ENCODE results near the gene CCND1.

The CCND1 gene

DNA sequence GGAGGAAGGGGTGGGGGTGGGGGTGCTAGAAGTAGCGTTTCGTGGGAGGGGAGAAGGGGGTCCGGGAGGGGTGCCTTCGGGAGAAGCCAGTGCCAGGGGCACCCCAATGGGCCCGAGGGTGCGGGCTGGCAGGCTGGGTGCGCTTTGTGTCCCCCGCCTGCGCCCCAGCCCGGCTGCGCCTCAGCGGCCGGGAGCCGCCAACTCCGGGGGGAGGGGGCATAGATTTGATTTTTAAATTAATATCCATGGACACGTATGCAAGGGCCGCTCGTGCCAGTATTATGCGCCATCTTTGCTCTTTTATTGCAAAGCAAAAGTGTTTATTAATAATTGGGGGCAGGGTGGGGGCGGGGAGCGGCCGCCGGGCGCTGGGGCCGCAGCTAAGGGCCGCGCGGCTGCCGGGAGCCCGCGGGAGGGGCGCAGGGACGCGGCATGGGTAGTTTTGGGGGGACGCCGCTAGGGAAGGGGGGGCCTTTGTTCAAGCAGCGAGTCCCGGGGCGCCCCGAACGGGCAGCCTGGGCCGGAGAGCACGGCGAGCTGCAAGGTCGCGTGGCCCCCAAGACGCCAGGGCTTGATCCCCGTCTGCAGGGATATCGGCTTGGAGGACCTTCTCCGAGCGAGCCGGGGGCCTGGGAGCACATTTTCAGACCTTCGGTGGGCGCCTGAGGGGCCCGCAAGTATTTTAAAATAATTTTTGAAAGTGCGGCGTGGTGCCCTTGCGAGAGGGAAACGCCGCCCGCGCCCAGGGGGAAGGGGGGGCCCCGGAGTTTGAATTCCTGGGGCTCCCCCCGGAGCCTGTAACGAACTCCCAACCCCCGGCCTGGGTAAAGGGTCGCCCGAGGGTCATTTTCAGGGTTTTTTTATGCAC, 959 bp downstream of the CCND1 start:
- DNase-seq (ENCODE audit: low read depth) = no peak

DNA sequence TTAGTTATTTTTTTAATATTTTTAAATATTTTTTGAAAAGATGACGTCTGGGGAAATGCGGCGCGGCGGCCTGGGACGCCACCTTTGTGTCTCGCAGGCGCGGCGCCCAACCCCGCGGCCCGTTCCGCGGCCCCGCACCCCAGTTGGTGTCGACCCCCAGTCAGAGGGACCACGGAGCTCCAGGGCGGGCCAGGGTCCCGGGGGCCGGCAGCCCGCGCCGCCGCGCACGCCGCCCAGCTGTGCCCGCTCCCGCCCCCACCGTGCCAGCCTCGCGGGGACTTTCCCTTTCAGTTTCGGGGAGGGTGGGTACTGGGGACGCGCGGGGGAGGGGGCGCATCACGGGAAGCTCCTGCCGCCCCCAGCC, 1.6 kb downstream of the CCND1 start:
- peak; percentile 72 for DNase-seq (ENCODE audit: low read depth)

DNA sequence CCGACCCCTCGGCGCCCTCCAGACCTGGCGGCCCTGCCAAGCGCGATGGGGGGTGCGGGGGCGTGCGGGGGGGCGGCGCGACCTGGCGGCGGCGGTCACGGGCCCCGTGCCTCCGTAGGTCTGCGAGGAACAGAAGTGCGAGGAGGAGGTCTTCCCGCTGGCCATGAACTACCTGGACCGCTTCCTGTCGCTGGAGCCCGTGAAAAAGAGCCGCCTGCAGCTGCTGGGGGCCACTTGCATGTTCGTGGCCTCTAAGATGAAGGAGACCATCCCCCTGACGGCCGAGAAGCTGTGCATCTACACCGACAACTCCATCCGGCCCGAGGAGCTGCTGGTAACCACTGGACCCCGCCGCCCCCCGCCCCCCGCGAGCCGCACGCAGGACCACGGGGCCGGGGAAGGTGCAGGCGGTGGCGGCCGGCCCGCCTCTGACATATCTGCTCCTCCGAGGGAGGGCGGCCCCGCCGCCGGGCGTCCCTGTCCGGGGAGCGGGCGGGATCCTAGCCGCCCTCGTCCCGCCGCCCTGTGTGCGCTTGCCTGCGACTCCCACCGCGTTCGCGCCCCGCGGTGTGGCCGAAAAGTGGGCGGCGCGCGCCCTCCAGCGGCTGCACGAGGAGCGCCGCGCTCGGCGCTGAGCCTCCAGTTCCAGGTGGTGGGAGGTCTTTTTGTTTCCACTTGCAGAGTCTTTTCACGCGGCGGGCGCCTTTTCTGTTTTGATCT, 2.1 kb downstream of the CCND1 start:
- peak; percentile 72 for DNase-seq (ENCODE audit: low read depth)

DNA sequence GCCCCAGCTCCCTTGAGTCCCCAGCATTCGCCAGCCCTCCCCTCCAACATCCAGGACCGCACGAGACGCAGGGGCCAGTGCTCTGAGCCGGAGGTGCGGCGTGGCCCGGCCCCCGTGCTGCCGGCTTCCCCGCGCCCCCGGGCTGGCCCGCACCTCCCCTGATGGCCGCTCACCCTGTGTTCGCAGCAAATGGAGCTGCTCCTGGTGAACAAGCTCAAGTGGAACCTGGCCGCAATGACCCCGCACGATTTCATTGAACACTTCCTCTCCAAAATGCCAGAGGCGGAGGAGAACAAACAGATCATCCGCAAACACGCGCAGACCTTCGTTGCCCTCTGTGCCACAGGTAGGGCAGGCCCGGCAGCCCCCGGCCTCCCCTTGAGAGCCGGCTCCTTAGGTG, 2.7 kb downstream of the CCND1 start:
- DNase-seq (ENCODE audit: low read depth) = no peak

DNA sequence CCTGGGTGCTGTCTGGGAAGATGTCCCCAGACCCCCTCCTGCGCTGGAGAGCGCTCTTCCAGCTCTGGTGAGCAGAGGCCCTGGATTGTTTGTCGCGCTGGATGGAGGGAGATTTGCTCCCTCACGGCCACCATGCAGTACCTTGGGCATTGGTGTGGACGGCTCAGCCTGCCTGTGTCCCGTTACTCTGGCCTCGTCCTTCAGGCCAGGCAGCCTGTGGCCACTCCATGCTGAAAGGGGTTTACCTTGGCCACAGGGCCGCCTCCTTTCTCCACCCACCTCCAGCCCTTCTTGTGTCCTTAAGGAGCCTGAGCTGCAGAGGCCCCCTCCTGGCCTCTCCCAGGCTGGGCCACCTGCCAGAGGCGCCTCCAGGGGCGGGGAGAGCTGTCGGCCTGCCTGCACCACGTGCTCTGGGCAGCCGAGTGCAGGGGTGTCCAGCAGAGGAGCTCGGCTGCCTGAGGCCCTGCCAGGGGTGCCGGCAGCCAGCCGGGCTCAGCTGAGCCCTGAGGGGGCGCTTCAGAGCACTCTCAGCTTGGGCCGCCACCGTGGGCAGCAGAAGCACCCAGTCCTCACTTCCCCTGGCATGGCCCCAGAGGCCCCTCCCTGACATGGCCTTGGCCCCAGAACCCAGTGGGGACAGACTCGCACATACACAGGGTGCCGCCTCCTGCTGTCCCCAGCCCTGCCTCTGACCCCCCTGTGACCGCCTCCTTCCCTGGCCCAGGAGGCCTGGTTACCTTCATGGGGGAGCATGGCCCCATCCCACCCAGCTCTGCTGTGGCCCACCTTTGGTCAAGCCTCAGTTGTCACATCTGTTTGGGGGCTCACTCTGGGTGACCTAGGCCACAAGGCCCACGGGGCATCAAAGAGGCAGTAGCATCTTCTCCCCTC, 3.4 kb downstream of the CCND1 start:
- no peak for DNase-seq (ENCODE audit: low read depth)

DNA sequence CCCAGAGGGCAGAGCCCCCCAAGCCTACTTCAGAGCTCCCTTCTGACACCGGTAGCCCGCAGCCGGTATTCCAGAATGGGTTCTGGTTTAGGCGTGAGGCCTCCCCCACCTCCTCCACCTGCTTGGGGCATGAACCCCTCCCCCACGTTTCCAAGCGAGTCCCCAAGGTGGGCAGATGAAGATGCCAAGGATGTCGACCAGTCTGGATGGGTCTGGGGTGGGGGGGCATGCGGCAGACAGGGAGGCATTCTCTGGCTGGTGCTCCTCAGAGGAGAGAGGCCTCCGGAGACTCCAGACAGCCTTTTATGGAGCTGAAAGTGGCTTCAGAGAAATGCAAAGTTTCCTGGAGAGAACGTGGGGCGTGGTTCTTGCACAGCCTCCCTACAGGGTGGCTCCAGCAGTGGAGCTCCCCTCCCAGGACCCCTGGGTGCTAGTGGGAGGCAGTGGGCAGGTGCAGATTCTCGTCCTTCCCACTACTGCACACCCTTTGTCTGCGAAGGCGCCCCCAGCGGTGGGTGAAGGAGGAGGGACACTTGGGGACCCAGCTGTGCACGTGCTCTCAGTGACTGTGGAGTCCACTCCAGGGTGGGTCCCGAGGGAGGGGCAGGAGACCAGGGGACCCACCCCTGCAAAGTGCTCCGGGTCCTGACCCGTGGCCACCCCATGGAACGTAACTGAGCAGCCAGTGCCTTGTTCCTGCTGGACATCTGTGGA, 4.2 kb downstream of the CCND1 start:
- DNase-seq (ENCODE audit: low read depth) = no peak

DNA sequence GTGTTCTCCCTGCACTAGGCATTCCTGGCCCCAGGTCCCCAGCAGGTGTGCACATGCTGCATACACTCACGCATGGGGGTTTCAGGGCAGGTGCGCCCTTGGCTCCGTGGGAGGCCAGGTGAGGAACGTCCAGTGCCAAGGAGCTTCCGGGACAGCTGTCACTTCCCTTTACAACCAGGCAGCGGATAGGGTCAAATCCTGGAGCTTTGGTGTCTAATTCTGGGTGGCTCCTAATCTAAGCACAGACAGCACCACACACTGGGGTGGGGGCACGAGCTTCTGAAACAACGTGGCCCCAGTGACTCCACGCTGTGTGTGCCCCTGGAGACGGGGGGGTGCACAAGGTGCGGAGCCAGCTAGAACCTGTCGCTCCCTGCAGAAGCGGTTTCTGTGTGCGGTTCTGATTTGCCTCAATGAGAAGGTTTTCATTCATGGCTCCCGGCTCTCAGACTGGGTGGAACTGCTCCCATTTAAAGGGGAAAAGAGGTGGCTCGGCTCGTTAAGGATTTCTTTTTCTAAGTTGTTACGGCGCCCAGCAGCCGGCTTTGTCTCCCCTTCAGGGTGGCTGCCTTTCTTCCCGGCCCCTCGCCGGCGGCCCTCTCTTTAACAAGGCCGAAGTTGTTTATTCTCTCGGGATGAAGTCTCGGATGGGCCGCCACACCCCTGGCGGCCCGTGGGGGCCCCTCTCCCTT, 5.0 kb downstream of the CCND1 start:
- no peak for DNase-seq (ENCODE audit: low read depth)

DNA sequence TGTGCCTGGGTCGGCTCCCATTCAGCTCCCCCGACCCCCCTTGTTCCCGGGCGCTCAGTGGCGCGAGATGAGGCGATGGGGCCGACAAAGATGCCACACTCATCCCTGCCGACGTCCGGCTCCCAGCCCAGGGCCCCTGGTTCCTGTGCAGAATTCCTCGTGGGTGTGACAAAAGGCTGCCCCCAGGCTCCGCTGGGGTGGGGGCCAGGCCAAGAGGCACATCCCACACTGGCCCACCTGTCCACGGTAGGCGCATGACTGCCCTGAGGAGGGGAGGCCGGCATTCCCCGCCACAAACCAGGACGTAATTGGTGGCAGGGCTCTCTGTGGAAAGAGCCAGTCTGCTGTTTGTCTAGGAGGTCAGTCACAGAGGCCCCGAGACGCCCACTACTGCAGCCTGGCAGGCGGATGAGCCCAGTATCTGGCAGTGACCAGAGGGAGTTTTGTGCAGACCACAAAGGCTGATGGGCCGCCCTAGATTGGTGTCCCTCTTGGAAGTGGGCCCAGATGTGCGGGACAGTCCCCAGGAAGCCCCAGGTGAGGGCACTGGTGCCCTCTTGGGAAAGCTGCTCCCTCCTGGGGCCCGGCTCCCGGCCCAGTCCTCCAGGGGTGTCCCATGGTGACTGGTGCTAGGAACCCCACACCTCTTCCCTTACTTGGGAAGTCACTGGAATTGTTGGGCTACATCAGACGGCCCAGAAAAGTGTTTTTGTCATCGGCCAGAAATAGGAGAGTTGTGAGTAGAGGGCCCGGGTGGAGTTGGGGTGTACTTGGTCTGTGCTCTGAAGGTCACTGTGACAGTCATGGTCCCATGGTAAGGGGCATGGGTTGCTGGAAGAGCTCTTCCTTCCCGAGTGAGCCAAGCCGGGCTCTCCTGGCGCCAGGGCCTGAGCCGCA, 5.8 kb downstream of the CCND1 start:
- no peak for DNase-seq (ENCODE audit: low read depth)

DNA sequence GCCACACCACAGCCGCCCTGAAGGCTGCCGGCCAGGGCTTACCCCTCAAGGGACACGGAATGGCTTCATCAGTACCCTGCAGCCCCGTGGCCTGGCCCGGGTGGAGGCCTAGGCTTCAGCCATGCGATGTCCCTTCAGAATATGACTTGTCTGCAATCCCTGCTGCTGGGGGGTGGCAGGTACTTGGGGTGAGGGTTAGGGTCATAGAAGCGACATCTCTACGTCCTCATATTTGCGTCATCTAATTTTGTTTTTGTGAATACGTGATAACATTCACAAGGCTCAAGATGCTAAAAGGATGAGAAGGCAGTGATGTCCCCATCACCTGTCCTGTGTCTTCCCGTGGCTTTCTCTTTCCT, 6.4 kb downstream of the CCND1 start:
- DNase-seq (ENCODE audit: low read depth) = no peak

DNA sequence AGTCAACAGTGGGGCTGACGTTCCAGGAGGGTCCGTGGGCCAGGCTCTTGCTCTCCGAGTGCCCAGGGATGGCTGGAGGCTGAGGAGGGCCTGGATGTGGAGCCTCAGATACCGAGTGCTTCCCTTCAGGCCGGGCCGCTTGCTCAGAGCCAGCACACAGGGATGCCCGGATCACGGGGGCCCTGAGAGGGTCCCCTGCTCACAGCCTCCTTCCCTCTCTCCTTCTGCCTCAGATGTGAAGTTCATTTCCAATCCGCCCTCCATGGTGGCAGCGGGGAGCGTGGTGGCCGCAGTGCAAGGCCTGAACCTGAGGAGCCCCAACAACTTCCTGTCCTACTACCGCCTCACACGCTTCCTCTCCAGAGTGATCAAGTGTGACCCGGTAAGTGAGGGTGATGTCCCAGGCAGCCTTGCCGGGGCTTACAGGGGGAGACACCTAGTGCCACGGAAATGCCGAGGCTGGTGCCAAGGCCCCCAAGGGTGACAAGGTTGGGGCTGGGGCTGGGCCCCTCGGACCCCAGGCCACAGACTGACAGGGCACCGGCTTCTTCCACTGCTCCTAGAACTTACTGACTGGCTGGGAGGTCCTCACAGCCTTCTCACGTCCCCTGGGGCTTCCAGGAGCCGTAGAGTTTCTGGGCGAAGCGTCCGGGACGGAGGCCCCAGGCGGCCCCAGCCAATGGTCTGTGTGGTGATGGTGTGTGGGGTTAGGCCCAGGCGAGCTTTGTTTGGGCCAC, 7.0 kb downstream of the CCND1 start:
- DNase-seq (ENCODE audit: low read depth) = no peak

DNA sequence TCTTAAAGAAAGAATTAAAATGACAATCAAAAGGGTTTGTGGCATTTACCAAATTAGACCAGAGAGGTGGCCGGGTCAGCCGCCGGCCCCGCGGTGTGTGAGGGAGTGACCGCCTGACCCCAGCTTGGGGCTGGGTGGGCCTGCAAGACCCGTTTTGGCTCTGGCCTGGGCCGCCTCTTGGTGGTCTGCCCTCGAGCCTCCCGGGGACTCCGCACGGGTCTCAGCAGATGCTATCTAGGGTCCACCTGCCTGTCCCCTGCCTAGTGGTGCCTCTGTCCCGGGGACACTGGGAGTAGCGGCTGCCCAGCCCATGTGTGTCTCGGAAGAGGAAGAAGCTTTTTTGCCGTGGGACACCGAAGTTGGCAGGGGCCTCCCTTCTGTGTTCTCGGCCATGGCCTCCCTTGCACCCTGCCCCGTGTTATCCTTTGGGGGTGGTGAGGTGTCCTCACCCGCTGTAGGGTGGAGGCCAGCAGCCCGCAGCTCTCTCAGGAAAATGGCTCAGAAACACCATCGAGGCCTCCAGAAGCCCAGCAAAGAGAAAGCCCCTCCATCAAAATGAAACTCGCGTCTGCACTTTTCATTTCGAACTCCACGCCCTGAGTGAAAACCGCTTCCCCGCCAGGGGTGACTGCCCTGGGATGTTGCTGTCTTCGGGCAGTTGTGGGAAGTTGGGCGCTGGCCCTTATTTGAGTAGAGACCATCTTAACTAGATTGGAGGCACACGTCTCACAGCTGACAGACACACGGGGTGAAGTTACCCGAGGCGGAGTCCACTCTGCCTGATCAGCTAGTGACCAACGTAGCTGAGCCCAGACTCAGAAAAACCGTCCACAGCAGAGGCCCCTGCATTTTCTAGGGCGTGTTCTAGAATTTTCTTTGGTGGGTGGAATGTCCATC, 8.0 kb downstream of the CCND1 start:
- DNase-seq (ENCODE audit: low read depth) = no peak

DNA sequence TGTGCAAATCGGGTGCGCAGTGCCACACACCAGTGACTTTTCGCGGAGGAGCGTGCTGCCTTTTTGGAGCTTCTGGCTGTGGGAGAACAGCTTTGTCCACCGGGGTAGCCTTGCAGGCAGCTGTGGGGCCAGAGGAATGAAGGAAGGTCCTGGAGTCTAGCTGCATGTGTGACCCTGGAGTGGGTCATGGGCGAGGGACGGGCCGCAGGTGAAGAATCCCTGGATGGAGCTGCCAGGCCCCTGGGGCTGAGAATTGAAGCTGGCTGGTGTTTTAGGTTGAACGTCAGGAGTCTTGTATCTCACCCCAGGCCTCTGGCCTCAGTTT, 8.6 kb downstream of the CCND1 start:
- DNase-seq (ENCODE audit: low read depth) = no peak

DNA sequence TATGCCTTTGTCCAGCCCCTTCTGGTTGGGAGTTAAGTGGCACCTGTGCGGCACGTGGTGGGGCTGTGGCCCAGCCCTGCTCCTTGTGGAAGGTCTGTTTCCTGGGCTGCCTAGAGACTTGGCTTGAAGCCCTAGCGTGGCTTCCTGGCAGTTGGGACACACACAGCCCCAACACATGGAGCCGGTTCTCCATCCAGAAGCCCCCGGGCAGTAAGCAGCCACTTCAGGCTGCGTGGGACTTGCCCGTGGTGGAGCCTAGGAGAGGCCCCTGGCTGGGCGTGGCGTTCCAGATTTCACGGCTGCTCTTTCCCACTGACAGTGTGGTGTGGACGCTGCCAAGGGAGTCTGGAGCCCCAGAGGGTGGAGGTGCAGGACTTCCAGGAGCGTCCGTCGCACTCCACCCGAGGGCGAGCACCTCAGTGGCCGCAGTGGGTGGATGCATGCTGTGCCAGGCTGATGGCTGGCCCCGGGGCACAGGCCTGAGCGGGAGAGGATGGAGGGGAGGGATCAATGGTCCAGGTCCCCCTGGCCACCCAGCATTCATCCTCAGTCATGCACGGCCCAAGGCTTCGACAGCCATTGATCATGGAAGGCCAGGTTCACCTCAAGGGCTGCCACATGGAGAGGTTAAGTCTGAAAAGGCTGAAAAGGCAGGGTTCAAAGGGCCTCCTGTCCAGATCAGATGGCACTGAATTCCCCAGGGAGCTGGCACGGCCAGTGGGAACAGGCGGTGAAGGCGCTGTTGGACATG, 9.3 kb downstream of the CCND1 start:
- no peak for DNase-seq (ENCODE audit: low read depth)

DNA sequence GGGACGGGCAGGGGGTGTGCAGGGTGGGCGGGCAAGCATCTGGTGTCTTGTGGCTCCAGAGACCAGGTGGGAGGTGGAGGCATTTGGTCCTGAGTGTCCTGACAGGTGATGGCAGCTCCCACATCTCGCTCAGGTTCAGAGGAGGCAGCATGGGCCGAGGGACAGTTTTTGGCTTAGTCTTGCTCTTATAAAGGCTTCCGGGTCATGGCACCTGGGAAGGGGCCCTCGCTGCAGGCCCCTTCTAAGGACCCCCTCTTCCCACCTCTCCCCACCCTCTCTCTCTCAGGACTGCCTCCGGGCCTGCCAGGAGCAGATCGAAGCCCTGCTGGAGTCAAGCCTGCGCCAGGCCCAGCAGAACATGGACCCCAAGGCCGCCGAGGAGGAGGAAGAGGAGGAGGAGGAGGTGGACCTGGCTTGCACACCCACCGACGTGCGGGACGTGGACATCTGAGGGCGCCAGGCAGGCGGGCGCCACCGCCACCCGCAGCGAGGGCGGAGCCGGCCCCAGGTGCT, 9.9 kb downstream of the CCND1 start:
- no peak for DNase-seq (ENCODE audit: low read depth)

DNA sequence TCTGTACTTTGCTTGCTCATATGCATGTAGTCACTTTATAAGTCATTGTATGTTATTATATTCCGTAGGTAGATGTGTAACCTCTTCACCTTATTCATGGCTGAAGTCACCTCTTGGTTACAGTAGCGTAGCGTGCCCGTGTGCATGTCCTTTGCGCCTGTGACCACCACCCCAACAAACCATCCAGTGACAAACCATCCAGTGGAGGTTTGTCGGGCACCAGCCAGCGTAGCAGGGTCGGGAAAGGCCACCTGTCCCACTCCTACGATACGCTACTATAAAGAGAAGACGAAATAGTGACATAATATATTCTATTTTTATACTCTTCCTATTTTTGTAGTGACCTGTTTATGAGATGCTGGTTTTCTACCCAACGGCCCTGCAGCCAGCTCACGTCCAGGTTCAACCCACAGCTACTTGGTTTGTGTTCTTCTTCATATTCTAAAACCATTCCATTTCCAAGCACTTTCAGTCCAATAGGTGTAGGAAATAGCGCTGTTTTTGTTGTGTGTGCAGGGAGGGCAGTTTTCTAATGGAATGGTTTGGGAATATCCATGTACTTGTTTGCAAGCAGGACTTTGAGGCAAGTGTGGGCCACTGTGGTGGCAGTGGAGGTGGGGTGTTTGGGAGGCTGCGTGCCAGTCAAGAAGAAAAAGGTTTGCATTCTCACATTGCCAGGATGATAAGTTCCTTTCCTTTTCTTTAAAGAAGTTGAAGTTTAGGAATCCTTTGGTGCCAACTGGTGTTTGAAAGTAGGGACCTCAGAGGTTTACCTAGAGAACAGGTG, 11.1 kb downstream of the CCND1 start:
- DNase-seq (ENCODE audit: low read depth) = no peak

DNA sequence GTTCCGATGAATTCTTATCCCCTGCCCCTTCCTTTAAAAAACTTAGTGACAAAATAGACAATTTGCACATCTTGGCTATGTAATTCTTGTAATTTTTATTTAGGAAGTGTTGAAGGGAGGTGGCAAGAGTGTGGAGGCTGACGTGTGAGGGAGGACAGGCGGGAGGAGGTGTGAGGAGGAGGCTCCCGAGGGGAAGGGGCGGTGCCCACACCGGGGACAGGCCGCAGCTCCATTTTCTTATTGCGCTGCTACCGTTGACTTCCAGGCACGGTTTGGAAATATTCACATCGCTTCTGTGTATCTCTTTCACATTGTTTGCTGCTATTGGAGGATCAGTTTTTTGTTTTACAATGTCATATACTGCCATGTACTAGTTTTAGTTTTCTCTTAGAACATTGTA, 12.0 kb downstream of the CCND1 start:
- no peak for DNase-seq (ENCODE audit: low read depth)

DNA sequence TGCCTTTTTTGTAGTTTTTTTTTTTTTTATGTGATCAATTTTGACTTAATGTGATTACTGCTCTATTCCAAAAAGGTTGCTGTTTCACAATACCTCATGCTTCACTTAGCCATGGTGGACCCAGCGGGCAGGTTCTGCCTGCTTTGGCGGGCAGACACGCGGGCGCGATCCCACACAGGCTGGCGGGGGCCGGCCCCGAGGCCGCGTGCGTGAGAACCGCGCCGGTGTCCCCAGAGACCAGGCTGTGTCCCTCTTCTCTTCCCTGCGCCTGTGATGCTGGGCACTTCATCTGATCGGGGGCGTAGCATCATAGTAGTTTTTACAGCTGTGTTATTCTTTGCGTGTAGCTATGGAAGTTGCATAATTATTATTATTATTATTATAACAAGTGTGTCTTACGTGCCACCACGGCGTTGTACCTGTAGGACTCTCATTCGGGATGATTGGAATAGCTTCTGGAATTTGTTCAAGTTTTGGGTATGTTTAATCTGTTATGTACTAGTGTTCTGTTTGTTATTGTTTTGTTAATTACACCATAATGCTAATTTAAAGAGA, 12.5 kb downstream of the CCND1 start:
- no peak for DNase-seq (ENCODE audit: low read depth)

Data from stimulated activated CD4-positive, alpha-beta T cell treated with anti-CD3 and anti-CD28 coated beads, Interleukin-2, amount 100 ng/mL, for 4 hours (primary cell).